HT-29 (cell line): Measurements from ENCODE around the gene CA5B. TPM values are rescaled to one million over a fixed set of nuclear protein-coding genes. Genes with fewer than 3 reads are reported as not detected.
"Not testable (repeated sequence)": the region's sequence is repeated elsewhere in the genome, so short reads cannot be mapped to it uniquely, and the experiment has no call there.

Source experiments
- DNase-seq: peaks from one replicate; pipeline ENCODE4 v3.0.0-alpha.2; 2015; ENCODE audit warnings: low spot score
- small RNA-seq: library from RNA; depleted of rRNA; stranded (forward); fragments of <200 nt; gene quantifications from one replicate; pipeline ENCODE3, GENCODE V24; 2014
- total RNA-seq: library from RNA; depleted of rRNA; stranded (reverse); fragments of >200 nt; shearing (Covaris generic); gene quantifications from 2 replicates; pipeline ENCODE4 v1.2.3, GENCODE V29; 2014; rRNA removed

CA5B gene
- total RNA-seq, 1 experiment from 2014 or later: 0.71 TPM

DNA sequence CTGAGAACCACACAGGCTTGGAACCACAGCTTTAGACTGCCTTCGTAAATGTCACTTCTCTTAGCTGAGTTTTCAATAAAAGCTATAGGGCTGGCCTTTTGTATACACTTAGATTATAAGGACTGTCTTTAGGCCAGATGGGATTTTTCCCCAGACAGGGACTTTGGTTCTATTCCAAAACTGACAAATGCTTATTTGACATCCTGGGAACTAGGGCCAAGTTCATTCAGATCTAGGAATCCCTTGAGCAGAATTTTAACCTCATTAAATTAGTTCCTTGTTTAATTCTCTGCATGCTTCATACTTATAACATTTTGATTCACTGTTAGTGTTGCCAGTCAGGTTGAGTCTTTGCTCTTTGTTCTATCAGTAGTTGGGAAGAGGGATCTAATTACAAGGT, 75.3 kb downstream of the CA5B start:
- DNase-seq: no peak

DNA sequence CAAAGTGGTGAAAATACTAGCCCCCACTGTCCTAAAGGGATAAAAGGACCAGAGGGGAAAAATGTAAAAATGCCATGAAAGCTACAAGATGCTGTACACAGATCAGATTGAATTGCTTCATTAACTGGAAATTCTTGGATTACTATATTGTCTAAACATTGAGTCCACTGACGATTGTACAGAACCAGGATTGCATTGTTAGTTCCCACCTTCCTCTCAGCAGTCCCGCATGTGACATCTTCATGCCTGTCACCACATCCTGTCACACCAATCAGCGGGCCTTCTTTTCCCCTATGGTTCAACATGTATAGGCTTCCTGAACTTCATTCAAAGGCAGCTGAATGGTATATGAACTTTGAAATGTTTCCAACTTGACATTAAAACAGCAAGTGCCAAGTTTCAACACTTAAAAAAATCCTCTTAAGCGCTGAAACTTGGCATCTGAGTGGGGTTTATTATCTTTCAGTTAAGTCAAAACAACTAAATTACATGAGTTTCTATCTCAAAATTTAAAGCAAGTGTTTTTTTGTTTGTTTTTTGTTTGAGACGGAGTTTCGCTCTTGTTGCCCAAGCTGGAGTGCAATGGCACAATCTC, 76.8 kb downstream of the CA5B start:
- no peak for DNase-seq

GRCh38 chrX:15815779-15816437, 77.8 kb downstream of the CA5B start:
- DNase-seq: peak; percentile 33

- no peak for DNase-seq
Measured at GRCh38 chrX:15816438-15816809, 78.4 kb downstream of the CA5B start.

- DNase-seq: no peak
Measured at GRCh38 chrX:15816886-15817285, 78.8 kb downstream of the CA5B start.

DNA sequence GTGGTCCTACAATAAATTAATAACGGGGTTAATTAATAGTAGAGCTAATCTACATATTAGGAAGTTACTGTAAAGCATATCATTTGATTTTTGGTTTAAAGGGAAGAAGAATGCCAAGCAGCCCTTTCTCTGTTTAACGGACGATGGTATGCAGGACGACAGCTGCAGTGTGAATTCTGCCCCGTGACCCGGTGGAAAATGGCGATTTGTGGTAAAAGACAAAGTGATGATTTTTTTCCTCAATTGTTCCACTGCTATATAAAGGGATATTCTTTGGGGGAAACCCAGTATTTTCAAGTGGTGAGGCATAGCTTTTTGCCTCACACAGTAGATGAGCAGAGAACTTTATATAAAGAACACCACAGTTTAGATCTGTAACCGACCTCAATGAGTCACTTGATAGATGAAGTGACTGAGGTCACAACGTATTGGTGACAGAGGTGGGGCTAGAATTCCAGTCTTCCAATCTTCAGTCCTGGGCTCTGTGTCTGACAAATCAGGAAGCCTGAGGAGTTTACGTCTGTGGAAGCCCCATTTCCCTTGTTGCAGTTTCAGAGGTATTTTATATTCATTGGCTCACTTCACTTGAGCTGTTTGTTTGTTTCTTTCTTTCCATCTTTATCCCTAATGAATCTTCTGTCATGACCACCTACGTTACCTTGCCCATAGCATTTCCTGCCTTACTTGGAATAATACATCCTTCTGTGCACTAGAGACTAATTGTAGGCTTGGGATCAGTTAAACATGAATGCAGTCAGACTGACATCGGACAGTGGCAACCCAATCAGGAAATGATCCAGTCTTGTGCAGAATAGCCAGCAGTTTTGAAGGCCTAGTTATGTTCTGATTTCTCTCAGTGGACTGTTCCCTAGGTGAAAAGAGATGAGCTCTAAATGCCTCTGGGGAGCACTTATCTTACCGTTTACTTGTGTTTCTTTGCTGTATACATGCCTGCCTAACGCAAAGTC, 82.3 kb downstream of the CA5B start:
- DNase-seq: no peak

GRCh38 chrX:15822922-15823321, 84.9 kb downstream of the CA5B start:
- no peak for DNase-seq

DNA sequence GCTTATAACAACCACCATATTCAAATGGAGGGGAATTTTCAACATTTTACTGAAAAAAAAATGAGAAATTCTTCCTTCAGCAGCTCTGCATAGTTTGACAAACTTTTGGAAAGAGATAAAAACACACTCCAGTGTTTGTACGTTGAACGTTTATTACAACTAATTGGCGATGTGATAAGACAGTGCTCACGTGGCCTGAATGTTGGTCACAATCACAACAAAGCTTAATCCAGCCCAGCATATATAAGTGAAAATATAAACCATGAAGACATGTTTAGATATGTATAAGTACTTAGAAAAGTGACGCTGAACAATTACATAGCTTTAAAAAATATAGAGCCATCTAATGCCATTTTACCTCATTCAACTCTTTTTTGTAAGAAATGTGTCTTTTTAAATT, 87.9 kb downstream of the CA5B start:
- DNase-seq: no peak

- DNase-seq: no peak
Measured at GRCh38 chrX:15829217-15829616, 91.1 kb downstream of the CA5B start.

- DNase-seq: not testable (repeated sequence)
Measured at GRCh38 chrX:15831347-15831746, 93.3 kb downstream of the CA5B start.

DNA sequence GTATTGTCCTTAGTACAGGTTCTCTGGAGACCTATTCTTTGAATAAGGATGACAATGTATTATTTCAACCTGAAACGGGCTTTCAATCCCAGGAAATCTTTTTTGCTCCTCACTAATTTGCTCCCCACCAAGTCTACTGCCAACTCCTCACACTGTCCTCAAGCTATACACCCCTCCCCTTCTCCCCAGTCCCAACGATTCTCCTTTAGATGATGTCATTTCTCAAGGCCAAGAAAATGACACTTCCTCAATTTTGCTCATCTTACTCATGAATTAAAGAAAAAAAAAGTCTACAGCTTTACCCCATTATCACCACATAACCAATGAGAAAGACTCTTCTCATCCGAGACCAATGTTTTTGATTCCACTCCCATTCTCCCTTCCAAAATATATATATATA, 96.0 kb downstream of the CA5B start:
- DNase-seq: no peak

DNA sequence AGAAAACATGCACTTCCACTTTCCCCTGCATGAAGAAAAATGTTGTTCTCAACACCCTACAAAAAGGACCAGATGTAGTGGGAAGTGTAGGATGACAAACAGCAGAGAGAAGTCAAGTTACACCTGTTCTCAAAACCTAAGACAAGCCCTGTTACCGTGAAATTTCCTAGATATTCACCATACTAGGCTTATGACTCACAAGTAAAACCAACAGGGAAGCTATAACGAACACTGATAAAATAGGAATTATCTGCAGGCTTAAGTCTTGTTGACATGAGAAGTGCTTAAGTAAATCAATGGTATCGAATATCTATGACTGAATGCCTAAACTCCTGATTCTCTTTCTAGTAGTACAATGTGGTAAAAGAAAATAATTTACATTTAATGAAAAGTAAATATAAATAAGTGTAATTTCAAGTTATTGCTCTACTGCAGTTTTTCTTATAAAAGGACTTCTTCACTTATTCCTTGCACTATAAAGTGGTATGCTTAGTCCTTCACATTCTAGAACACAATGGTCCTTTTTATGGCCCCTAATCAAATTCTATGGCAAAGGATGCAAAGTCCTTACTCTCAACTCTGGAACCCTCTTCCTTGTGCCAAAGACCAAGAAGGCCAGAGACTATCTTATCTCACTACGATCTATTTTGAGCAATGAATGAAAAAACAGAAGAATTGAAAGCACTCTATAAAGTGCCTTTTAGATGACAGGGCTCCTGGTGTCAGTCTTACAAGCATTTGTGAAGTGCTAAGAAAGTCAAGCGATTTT, 96.9 kb downstream of the CA5B start:
- DNase-seq: no peak

Small RNA genes within 50 kb of the gene (small RNA-seq; reads per million reads assigned to genes)
- not detected for gene RF00409

Other genes with a start within 250 kb of the CA5B start
- 9.8 and 10.3 TPM in 2 replicates for gene PIR, start 244.9 kb upstream of the CA5B start, total RNA-seq
- not detected in 2 replicates for gene BMX, start 237.5 kb upstream of the CA5B start, total RNA-seq
- gene ACE2, start 137.3 kb upstream of the CA5B start, total RNA-seq: not detected in 2 replicates
- 0.13 TPM in 1 of 2 replicates, not detected in the other for gene CLTRN, start 73.5 kb upstream of the CA5B start, total RNA-seq
- gene ZRSR2, start 52.2 kb downstream of the CA5B start, total RNA-seq: 1.9 and 3.8 TPM in 2 replicates
- 8.6 and 10.6 TPM in 2 replicates for gene AP1S2, start 116.5 kb downstream of the CA5B start, total RNA-seq